Testis (tissue), 2 donors: ENCODE measurements around the gene ACP6.

Experiments
- CTCF ChIP-seq, 3 experiments: fragments of 450-650 bp in 2 of 3; fragments of 200-600 bp in 1 of 3; sonication (generic) in 1 of 3; IDR thresholded peaks; one replicate each; pipeline ENCODE4 v1.5.1; 2016 to 2019; ENCODE audit warnings: antibody characterized with exemption in 3 of 3, mild to moderate bottlenecking in 2 of 3, moderate library complexity in 1 of 3
- POLR2A ChIP-seq: fragments of 450-650 bp; IDR thresholded peaks from one replicate; pipeline ENCODE4 v1.6.1; 2017; ENCODE audit warnings: antibody characterized with exemption, mild to moderate bottlenecking, moderate library complexity

- TF ChIP-seq CTCF (IDR thresholded peaks at IDR 0.05), result no peak
- no peak for TF ChIP-seq POLR2A
These were observed 39.9 kb downstream of the ACP6 start for GRCh38 chr1:147630447-147630846.
